Measurements from ENCODE around the gene KIF25.

The KIF25 gene

GRCh38 chr6:168020242-168020641, 22.8 kb downstream of the KIF25 start:
- DNase-seq = no peak

- peak; percentile 7 for DNase-seq
These were observed 24.1 kb downstream of the KIF25 start for GRCh38 chr6:168021581-168021980.

GRCh38 chr6:168022488-168023321, 25.2 kb downstream of the KIF25 start:
- peak; percentile 30 for DNase-seq

GRCh38 chr6:168024951-168025510, 27.6 kb downstream of the KIF25 start:
- DNase-seq = peak; percentile 66

GRCh38 chr6:168025831-168026710, 28.6 kb downstream of the KIF25 start:
- DNase-seq = peak; percentile 53

- peak; percentile 37 for DNase-seq
These were observed 29.5 kb downstream of the KIF25 start for GRCh38 chr6:168026925-168027324.

- DNase-seq = peak; percentile 29
These were observed 30.1 kb downstream of the KIF25 start for GRCh38 chr6:168027521-168027920.

- DNase-seq = no peak
These were observed 30.7 kb downstream of the KIF25 start for GRCh38 chr6:168028181-168028580.

GRCh38 chr6:168029459-168030217, 32.2 kb downstream of the KIF25 start:
- peak; percentile 38 for DNase-seq

- DNase-seq = no peak
These were observed 32.8 kb downstream of the KIF25 start for GRCh38 chr6:168030218-168030746.

- DNase-seq = no peak
These were observed 33.4 kb downstream of the KIF25 start for GRCh38 chr6:168030908-168031307.

GRCh38 chr6:168031411-168031971, 34.0 kb downstream of the KIF25 start:
- DNase-seq = no peak

GRCh38 chr6:168032005-168032760, 34.7 kb downstream of the KIF25 start:
- peak; percentile 85 for DNase-seq

GRCh38 chr6:168033791-168034190, 36.3 kb downstream of the KIF25 start:
- DNase-seq = peak; percentile 27

GRCh38 chr6:168034537-168034936, 37.1 kb downstream of the KIF25 start:
- peak; percentile 35 for DNase-seq

- peak; percentile 86 for DNase-seq
These were observed 37.7 kb downstream of the KIF25 start for GRCh38 chr6:168035098-168035660.

- no peak for DNase-seq
These were observed 38.4 kb downstream of the KIF25 start for GRCh38 chr6:168035661-168036545.

GRCh38 chr6:168037242-168037641, 39.8 kb downstream of the KIF25 start:
- DNase-seq = peak; percentile 77

- peak; percentile 51 for DNase-seq
These were observed 40.4 kb downstream of the KIF25 start for GRCh38 chr6:168037856-168038255.

Data from islet precursor cell (in vitro differentiated cells).